NCI-H187 treated with DMSO at 0.1 percent for 48 hours (cell line): ENCODE measurements around the gene DERL2.

ENCODE experiments used
- DNase-seq: peaks from one replicate; lab custom pipeline; 2025; lab: John Stamatoyannopoulos, UW

The DERL2 gene

DNA sequence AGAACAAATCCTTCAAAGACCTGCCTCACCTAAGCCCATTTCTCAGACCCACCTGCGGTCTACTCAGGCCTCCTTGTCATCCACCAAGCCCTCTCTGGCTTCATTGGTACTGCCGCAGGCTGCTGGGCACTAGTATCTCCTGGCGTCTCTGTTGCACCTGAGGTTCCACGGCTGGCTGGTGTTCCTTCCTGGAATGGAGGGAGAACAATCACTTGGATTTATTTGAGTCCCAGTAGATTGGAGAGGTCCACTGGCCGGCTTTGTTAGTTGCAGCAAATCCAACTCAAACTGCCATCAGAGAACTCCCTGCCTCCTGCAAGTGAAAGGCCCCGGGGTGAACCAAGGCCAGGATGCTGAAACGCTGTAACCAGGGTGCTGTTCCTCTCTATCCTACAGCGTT, 15.7 kb upstream of the DERL2 start:
- no peak for DNase-seq

DNA sequence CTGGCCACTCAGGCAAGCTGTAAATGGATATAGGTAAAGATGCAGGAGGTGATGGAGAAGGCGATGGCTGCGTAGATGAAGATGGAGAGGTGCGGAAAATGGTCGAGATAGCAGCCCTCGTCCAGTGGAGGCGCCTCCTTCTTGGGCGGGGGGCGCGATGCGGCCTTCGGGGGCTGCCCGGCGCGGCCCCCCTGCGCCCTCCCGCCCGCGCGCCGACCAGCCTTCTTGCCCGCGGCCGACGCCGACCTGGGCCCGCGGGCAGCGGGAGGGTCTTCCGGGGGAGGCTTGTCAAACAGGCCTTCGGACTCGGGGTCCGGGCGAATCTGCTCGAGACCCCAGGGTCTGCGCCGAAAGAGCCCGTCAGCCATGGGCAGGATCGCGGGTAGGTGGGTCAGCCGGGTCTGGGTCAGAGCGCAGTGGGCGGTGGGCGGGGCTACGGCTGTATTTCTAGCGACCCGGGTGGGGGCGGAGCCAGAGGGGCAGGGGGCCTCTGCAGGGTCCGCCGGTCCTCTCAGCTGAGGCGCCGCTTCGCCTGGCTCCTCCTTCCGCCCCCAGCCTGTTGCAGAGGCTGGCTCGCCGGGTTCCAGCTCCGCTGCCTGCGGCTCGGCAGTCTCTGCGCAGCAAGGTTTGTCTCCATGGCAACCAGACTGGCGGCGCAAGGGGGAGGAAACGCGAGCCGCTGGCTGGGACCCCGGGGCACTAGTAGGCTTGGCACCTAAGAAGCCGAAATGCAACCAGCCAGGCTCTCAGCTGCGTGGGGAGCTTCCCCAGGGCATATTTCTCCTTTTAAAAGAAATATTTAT, 14.8 kb upstream of the DERL2 start:
- DNase-seq = peak; percentile 5

DNA sequence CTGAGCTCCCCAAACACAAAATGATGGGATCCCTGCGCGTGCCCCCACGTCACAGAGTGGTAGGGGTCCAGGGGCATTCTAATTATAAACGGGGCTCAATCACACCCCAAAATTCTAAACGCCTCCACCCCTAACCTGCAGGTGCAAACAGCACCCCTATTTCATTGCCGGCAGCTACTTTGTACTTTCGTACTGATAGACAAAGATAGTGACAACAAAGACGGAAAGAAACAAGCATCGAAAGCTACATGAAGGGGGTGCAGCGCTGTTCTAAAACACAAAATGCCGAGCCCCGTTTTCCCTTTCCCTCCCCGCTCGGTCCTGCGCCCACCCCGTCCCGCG, 14.2 kb upstream of the DERL2 start:
- no peak for DNase-seq

DNA sequence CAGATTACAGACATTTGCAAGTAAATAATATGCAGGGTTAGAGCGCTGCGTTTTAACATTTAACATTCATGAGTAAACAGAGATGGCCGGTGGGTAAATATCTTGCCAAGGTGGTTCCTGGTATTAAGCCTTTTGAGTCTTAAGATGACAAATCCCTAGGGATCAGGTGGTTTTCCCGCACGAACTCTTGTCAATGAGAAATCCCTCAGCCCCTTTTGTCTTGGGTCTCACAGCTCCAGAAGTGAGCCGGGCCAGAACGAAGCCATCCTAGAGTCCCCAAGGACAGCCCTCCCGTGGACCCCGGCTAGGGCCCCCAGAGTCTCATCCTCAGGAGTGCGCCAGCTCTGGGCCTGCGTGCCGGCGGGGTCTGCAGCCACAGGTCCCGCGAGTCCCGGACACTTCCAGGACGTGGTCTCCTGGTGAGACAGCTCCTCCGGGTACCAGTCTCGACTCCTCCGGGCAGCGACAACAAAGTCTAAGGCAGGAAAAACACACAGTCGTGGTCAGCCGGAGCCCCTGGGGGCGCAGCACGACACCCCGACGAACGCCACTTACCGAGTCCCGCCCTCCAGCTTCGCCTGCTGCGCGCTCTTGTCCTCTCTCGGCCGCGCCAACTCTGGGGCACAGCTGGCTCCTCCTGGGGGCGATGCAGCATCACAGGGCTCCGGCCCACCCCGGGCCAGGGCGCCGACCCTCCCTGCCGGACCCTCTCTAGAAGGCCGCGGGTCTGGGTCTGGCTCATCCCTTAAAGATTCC, 13.7 kb upstream of the DERL2 start:
- peak; percentile 0 for DNase-seq

DNA sequence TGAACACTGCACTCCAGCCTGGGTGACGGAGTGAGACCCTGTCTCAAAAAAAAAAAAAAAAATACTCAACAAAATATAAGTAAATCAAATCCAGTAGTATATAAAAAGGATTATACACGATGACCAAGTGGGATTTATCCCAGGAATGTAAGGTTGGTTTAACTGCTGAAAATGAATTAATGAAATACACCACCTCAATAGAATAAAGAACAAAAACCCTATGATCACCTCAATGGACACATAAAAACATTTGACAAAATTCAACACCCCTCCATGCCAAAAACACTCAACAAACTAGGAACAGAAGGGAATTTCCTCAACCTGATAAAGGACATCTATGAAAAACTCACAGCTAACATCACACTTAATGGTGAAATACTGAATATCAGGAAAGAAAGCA, 7.0 kb upstream of the DERL2 start:
- no peak for DNase-seq

DNA sequence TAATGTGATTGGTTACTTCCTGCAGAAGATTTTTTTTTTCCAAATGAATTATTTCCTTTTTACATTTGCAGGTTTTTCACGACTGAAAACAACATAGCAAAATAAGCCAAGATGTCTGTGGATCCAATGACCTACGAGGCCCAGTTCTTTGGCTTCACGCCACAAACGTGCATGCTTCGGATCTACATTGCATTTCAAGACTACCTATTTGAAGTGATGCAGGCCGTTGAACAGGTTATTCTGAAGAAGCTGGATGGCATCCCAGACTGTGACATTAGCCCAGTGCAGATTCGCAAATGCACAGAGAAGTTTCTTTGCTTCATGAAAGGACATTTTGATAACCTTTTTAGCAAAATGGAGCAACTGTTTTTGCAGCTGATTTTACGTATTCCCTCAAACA, 2.8 kb upstream of the DERL2 start:
- DNase-seq = no peak

DNA sequence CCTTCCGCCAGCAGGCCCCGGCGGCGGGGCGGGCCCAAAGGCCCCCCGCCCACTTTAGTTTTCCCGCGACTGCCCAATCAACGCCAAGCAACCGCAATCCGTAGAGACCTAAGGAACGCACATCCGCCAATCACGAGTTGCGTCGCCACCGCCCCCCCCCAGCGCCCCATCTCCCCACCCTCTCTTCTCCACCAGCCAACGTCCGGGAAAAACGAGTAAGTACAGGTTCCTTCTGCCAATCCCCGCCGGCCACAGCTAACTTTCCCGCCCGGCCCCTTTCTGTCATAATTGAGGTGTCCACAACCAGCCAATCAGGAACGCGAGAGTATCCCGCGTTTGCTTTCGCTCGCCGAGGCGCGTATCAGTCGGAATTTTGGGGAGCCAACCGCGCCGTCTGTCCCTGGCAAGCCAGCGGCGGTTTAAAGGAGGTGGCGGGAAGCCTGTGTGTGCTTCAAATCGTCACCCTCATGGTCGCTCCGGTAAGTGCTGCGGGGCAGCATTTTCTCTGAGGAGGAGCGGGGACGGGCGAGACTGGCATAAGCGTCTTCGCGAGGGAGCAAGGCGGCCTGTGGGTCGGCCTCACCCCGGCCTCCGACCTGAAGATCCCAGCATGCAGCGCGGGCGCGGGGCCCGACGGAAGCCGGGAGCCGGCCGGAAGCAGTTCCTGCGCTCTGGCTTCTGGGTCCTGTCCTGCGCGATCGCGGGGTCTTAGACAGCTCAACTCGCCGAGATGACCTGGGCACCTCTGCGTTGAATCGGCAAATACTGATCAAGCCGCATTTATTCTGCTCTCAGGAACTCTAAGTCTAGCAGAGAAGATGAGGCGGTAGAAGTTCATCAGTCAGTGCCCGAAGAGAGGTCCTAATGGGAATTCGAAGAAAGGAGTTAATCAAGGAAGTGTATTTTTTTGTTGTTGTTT, 487 bp upstream of the DERL2 start, which contains the start of gene MIS12:
Gene MIS12 (plus strand): TSS at position 361 of the 919 bp plus-strand sequence. CDS start 2,297 bp downstream, outside the sequence.
- DNase-seq = peak; percentile 91

DNA sequence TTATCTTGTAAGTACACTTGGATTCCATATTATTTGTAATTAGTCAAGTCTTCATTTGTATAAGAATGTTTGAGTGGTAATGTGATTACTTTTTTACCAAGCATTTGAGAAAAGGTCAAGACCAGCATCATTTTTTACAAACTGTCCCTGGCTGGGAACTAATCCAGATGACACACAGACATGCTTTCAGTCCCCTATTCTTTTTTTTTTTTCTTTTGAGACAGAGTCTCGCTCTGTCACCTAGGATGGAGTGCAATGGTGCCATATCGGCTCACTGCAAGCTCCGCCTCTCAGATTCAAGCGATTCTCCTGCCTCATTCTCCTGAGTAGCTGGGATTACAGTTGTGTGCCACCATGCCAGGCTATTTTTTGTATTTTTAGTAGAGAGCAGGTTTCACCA, 4.5 kb downstream of the DERL2 start:
- DNase-seq = no peak

DNA sequence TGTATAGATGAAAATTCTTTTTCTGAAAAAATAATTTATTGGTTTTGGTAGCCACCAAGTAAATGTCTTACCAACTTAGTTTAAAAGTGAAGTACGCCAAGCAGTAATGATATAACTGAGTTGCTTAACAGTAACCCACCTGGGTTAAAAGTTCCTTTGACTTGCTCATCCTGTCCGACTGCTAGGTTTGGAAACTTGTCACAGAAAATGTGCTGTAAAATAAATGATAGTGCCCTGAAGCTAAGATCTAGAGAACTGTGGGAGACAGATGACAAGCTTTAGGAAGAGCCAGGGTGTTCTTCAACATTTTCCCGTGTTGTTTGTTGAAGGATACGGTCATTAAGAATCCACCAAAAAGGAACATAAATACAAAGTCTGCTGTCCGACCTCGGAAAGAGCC, 5.0 kb downstream of the DERL2 start:
- no peak for DNase-seq

DNA sequence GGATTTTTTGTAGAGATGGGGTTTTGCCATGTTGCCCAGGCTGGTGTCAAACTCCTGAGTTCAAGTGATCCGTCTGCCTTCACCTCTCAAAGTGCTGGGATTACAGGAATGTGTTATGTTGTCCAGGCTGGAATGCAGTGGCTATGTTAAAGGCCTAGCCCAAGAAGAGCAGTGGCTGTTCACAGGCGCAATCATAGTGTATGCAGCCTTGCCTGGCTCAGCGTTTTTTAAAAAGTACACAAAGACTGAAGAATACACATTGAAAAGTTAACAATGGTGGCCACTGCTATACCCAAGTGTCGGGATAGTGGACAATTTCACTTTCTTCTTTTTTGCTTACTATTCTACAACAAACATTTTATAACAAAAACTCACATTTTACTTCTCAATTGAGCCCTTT, 7.0 kb downstream of the DERL2 start:
- no peak for DNase-seq

DNA sequence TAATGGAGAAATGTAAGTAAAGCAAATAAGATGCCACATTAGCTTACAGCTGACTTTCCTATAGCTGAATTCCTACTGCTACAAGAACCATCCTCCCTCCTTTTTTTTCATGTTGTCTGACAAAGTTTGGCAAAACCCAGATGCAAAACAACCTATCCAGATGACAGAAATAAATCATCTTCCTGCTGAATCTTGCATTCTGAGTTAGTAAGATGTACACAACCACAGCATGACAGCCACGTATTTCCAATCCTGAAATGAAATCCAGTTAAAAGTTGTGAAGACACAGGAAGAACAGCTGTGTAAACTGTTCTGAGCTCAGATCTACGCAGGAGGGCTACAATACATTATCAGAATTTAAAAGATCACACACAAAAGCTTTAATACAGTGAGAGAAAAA, 12.1 kb downstream of the DERL2 start:
- no peak for DNase-seq

DNA sequence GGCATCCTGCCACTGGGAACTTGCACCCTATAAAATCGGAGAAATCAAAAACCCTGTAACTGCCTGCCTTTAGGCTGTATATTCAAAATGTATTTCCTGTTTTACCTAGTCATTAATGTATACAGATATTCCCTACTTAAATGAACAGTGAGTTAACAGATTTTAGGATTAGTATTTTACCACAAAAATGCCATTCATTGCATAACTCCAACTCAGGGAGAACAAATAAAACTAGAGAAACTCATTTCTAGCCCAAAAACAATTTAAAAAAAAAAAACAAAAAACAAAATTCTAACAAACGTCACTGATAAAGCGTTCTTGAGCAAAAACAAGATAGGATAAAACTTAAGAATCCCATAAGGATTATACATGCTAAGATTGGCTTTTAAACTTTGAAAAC, 13.5 kb downstream of the DERL2 start:
- no peak for DNase-seq

DNA sequence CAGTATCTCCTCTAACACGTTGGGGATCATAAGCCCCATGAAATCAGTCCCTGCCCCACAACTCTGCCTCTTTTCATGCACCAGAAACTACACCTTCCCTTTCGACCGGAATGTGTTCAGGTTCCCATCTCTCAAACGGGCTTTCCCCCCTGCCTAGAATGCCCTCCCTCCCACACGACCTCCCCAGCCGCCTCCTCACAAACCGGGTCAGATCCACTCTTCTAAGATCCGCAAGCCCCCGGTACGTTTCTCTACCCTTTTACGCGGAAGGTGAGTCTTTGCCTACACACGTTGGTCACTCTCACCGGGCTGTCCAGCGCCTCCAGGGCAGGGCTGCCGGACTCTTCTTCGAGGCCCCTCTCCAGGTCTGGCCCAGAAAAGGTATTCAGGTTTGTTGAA, 17.9 kb downstream of the DERL2 start:
- DNase-seq = no peak

DNA sequence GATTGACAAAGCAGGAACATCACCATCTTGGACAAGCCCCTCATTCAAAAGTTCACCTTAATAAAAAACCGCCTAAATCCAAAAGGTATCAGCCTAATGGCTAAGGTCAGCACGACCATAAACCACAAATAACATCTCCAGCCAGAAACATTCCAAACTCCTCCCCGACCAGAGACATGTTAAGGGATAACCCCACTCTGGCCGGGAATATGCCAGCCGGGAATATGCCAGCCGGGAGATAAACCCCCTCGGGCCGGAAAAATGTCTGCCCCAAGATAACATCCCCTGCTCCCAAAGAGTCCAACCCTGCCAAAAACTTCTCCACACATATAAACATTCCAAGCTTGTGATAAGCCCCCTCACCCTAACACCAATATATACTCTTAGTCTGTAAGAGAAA, 18.6 kb downstream of the DERL2 start:
- DNase-seq = no peak

DNA sequence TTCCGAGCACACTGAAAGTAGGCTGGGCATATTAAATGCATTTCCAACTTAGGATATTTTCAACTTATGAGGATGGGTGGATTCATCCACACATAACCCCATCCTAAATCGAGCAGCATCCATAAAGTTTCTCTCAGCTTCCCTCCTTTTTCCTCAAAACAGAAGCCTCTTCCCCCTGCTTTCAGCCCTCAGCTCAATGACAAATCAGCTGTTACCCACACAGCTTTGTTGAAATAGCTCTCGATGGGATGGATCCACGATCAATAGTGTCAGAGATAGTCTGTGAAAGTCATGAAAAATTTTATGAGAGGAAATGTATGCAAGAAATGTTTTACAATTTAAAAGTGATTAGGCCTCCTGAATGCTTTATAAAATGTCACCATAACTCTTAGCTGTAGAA, 19.7 kb downstream of the DERL2 start:
- DNase-seq = no peak

DNA sequence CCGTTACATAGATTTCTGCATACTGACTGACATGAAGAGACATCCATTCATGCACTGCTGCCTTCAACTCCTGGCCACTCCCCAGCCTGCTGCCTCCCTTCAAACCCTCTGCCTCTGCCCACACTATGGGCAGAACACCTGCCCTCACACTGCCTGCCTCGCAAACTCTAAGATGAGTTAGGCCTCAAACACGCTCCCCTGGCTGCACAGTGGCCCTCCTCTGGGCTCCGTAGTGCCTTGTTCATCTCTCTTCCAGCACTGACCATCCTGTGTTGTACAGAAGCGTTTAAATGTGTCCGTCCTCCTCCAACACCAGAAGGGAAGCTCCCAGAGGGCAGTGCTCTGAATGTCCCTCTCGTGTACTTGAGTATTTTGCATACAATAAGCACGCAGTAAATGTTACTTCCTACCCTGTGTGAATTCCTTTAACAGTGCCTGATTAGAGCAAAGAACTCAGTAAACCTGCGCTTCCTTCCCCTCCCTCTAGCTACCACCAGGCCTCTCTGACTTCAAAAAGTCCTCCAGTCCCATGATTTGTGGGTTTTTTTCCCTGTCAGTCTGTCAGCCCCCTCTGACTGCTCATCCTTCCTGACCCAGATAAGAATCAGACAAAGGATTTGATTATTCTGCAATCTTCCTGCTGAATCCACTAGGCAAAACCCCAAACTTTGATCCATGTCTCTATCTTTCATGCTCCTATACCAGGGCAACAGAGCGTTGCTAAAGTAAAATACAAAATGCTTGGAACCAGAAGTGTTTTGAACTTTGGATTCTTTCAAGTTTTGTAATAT, 21.1 kb downstream of the DERL2 start:
- no peak for DNase-seq

DNA sequence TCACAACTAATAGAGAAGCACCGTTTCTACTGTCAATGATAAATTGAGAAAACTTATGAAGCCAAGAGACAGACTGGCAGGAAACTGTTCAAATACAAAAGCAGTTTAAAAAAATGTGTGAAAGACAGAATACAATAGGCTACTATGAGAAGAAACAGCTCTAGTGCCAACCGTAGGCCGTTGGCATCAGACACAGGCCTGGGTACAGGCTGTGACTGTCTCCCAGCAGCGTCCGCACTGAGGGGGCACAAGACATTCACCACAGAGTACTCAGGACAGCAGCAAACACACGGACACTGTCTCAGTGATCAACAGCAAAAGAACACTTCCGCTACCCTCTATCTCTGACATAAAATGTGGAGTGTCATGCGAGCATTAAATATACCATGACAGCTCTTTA, 39.2 kb downstream of the DERL2 start:
- no peak for DNase-seq

DNA sequence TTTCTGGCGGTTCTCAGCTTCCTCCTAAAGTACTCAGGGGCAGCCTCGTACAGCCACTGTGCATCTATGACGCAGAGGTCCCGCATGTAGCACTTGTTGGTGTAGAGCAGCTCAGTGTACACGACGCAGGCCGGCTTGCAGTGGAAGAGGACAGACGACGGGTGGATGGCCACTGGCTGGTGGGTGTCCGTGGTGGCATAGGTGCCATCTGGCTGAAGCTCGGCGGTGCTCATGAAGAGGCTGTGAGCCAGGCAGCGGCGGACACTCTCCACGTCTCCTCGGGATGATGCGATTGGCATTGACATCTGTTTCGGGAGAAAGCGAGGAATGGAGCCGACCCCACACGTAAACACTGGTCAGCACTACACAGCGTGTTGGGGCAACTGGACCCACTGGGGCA, 41.8 kb downstream of the DERL2 start:
- no peak for DNase-seq

DNA sequence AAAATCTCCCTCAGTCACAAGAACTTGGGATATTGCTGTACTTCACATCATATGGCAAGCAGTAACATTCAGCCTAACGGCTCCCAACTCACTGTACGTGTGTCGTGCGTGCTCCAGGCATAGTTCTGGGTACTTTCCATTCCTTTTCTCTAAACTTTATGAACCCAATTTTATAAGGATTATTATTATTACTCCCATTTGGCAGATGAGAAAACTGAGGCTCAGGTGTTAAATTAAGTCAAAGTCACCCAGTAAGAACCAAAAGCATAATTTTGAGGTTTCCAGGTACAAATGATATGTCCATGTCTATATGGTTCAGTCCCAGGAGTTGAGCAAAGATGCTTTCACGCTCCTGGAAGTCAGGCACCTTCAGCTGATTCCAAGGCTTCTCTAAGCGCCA, 42.2 kb downstream of the DERL2 start:
- no peak for DNase-seq

DNA sequence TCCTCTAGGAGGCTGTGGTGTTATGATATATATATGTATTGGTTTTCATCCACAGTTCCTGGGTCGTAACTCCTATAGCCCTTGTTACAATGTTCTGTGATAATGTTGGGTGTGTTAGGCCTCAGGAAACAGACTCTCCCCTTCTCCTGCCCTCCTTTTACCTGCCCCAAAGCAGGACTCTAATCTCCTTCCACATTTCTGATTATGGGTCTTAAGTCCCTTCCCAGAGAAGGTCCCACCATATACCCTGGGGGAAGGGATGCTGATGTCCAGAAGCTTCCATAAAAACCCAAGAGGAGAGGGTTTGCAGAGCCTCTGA, 46.6 kb downstream of the DERL2 start:
- no peak for DNase-seq

DNA sequence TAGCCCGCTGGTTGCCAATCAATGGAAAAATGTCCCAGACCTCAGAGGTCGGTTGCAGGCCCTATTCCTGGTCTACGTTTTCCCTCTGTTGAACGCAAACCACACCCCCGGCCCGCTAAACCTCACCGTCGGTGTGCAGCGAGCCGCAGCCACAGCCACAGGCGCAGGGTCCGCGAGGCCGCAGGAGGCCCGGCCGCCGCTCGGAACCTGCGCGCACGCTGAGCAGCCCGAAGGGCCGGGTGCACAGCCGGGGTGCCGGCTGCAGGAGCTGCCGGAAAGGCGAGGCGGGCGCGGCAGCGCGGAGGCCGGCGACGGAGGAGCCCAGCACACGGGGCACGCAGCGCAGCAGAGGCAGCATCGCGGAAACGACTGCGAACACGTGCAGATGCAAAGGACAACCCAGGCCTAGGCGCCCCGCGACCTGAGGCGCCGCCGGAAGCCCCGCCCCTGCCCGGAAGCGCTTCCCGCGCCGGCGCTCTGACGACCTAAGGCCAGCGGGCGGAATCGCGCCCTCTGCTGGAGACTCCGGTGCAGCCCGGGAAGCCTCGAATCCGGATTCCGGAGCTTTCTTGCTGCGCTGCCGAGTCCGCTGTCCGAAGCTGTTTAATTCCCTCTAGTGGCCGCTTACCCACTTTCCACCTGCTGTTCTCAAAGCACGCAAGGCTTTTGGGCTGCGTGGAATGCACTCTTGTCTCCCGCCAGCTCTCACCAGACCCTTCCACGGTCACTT, 47.1 kb downstream of the DERL2 start, which contains the start of gene C1QBP:
Gene C1QBP (minus strand): TSS at position 440 of the 730 bp plus-strand sequence. CDS start 82 bp downstream, at position 358.
- no peak for DNase-seq
